GM19467 (cell line): ENCODE results near the gene ADAP1.
A peak's percentile ranks its signal among the peaks of the same experiment; 100 is the strongest.
"Not testable (repeated sequence)": the region's sequence is repeated elsewhere in the genome, so short reads cannot be mapped to it uniquely, and the experiment has no call there.

Experiments
- ATAC-seq: cut with Tn5 transposase; IDR thresholded peaks from one replicate; pipeline ENCODE4 v1.9.1; 2021; ENCODE audit warnings: mild to moderate bottlenecking, moderate library complexity; ENCODE audit not compliant: unreplicated experiment

The ADAP1 gene

GRCh38 chr7:883055-884021 lies 71.1 kb downstream of the ADAP1 start:
- no peak for ATAC-seq

DNA sequence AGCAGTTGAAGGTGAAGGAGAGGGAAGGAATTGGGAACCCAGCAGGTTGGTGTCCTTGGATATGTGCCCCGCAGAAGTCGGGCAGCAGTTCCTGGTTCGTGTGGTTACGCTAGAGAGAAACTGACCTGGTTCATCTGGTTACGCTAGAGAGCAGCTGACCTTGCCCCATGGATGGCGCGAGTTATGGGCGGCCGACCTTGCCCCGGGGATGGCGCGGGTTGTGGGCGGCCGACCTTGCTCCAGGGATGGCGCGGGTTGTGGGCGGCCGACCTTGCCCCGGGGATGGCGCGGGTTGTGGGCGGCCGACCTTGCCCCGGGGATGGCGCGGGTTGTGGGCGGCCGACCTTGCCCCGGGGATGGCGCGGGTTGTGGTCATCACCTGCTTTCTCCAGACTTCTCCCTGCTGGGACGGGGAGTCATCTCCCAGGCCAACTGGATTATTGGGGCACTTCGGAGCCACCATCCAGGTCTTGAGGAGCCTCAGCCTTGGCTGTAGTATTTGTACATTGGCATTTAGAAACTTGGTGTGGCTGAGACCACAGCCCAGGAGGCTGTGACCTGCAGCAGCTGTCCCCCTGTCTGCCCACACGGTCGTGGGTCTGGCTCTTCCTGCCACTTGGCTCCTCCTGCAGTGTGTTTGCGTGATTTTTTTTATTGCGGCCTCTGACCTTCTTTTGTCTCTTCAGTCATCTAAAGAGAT lies 72.0 kb downstream of the ADAP1 start:
- no peak for ATAC-seq

GRCh38 chr7:881441-882234 lies 72.8 kb downstream of the ADAP1 start:
- no peak for ATAC-seq

- no peak for ATAC-seq
Measured at GRCh38 chr7:880450-880849, 74.0 kb downstream of the ADAP1 start.

GRCh38 chr7:879706-880105 lies 74.8 kb downstream of the ADAP1 start:
- ATAC-seq = no peak

DNA sequence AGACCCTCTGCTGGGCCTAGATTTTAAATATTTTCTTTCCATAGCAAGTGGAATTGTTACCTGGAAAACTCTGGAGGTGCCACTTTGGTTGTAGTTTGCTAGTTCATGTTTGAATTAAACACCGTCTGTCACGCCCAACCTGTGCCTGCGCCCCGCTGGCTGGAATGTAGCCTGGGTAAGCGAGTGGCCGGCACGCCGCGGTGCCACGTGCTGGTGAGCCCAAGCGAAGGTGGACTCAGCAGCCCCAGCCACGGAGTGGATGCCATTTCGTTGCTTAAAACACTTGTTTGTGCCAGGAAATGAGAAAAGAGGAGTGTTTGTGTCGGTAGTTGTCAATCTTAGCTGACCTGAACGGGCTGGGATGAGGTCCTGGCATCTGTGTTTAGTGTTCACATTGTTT lies 75.4 kb downstream of the ADAP1 start:
- ATAC-seq = no peak

DNA sequence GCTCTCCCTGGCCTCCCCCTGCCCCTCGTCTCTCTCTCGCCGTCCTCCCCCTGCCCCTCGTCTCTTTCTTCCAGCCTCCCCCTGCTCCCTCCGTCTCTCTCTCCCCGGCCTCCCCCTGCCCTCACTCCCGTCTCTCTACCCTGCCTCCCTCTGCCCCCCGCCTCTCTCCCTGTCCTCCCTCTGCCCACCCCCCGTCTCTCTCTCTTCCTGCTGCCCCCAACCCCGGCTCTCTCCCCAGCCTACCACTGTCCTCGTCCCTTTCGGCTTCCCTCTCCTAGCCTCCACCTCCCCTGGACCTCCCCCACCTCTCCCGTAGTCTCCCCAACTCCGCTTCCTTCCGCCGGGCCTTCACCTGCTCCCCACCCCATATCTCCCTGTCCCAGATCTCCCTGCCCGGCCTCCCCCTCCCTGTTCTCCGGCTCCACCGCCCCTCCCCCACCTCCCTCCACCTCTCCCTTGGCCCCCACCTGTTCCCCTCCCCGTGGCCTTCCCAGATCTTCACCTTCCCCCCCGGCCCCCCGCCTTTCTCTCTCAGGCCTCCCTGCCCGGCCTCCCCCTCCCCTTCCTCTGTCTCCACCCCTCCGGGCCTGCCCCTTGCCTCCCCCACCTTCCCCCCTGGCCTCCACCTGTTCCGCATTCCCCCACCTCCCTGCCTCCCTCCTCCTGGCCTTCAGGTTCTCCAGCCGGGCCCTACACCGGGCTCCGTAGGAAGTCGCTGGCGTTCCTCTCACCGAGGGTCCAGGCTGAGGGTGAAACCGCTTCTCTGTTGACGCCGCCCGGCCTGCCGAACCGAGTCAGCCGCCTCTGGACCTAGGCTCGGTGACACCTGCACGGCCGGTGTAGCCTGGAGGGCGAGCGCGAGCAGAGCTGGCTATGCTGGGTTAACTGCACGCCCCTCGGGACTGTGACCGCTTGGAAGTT lies 76.9 kb downstream of the ADAP1 start:
- ATAC-seq = no peak

GRCh38 chr7:876972-877311 lies 77.5 kb downstream of the ADAP1 start:
- peak; percentile 34 for ATAC-seq

DNA sequence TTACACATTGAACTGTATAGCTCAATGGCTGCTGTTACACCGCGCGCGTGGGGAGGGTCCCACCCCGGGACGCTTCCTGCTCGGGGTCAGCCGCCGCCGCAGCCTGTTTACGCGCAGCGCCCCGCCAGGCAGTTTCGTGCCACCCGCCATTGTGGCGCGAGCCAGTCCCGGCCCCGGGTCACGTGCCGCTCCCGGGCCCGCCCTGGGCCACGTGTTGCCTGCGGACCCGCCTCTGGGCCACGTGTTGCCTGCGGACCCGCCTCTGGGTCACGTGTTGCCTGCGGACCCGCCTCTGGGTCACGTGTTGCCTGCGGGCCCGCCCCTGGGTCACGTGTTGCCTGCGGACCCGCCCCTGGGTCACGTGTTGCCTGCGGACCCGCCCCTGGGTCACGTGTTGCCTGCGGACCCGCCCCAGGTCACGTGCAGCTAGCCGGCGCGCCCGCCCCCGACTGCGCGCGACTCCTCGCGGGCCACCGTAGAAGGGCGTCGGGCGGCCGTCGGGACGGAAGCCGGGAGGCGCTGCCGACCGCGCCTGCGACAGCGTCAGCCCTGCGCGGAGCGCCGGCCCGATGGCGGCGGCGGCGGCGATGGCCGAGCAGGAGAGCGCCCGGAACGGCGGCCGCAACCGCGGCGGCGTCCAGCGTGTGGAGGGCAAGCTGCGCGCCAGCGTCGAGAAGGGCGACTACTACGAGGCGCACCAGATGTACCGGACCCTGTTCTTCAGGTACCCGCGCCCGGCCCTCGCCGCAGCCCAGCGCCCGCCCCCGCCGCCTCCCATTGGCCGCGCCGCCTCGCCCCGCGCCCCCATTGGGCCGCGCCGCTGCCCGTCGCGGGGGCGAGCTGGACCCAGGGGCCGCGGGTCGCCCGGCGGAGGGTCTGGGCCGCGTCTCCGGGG lies 78.2 kb downstream of the ADAP1 start, which contains the start of gene GET4:
Gene GET4 (plus strand): TSS at position 478 of the 895 bp plus-strand sequence. CDS start 92 bp downstream, at position 570.
- peak; percentile 61 for ATAC-seq

DNA sequence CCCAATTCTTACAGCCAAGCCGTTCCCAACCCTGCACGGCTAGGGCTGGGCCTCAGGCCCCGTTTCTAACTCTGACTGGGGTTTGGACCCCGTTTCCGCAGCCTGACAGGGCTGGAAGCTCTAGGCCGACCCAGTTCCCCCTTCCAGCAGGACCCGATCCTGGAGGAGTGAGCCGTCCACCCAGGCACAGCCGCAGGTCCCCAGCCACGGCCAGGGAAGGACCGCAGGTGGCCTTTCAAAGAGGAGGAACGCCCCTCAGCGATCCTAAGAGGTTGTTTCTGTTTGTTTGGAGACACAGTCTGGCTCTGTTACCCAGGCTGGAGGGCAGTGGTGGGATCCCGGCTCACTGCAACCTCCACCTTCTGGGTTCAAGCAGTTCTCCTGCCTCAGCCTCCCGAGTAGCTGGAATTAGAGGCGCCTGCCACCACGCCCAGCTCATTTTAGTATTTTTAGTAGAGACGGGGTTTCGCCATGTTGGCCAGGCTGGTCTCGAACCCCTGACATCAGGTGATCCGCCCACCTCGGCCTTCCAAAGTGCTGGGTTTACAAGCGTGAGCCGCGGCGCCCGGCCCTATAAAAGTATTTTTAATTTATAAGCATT lies 78.9 kb downstream of the ADAP1 start:
- no peak for ATAC-seq

DNA sequence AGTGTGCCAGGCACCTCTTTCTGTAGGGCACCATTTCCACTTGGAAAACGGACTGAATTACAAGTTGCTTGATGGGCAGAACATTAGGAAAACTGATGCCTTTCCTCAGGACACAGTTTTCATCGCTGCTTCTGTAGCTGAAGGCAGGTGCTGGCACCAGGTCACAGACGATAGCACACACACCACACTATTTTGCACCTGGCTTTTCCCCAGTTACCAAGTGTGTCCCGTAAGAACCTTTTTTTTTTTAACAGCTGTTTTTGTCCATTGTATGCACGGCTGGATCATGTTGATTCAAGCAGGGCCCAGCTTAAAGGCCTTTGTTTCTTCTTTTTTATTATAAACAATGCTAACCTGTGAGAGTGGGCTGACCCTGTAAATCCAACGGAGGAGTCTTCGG lies 79.4 kb downstream of the ADAP1 start:
- ATAC-seq = no peak

DNA sequence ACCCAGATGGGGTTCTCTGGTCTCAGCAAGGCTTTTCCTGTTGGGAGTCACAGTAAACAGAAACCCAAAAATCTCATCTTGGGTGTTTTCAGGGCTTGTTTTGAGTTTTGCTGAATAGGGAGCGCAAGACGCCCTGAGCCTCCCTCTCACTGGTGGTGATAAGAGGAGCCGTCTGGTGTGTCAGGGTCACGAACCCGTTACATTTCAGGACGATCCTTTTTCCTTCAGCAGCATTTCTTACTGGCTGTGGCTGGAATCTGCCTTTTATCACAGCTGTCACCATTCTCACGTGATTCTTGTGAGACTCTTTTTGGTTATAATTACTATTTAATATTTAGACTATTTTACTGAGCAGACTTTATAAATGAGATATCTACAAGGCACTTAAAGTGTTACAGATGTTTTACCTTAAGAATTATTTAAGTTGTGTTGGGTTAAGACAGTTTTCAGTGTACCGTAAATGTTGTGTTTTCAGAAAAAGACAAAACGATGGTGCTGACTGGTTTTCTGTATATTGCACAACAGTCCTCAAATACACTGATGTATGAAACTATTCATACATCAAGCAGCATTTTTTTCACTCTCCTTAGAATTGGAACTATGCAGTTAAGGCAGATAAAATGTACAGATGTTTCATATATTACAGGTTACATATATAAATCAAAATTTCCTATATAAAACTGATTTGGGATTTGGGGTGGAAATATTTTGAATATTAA lies 80.3 kb downstream of the ADAP1 start:
- ATAC-seq = no peak

DNA sequence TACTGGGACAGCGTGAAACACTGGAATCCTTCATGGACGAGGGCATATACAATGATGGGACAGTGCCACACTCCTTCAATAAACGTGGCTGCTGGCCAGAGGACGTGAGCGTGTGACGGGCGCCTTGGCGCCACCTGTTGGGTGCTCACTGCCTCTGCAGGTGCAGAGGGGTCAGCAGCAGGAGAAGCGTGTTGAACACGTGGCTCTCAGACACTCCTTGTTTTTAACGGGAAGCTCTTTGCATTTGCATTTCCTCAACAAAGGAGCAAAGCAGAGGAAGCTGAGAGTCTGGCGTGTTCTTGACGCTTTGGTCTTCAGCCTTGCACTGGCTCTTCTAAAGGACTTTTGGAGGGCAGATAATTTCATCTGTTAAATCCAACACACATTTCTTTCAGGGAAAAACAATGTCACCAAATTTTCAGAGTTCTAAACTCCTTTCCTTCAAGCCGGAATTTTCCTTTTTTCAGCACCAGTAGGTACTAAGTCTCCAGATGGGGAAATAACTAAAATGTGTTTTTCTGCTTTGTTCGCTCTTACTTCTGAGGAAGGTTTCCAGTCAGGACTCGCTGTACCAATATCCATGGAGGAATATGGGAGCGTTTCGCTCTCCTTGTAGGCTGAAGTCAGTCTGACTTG lies 81.0 kb downstream of the ADAP1 start:
- no peak for ATAC-seq

- ATAC-seq = not testable (repeated sequence)
Measured at GRCh38 chr7:872685-873084, 81.8 kb downstream of the ADAP1 start.

DNA sequence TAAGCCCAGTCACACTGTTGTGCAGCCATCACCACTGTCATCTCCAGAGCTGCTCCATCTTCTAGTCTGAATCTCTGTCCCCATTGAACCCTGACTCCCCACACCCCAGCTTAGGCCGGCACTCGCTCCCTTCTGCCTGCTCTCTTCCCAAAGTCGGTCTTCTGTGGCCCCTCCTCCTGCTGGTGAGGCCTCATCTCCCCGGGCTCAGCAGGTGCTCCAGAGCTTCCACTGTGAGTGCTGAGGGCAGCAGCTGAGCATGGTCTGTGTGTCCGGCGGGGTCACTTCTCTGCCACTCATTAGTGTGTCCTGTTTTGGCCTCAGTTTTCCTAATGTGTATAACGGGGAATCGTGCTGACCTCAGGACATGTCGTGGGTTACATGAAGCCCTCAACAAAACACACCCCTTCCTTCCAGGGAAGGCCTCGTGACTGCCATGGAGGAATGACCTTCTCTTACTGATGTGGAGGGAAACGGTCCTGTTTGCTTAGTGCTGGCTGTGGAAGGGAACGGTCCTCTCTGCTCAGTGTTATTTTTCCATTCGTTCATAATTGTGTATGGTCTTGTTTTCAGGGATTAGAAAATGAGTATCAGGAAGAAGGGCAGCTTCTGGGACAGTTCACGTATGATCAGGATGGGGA lies 82.5 kb downstream of the ADAP1 start:
- no peak for ATAC-seq

DNA sequence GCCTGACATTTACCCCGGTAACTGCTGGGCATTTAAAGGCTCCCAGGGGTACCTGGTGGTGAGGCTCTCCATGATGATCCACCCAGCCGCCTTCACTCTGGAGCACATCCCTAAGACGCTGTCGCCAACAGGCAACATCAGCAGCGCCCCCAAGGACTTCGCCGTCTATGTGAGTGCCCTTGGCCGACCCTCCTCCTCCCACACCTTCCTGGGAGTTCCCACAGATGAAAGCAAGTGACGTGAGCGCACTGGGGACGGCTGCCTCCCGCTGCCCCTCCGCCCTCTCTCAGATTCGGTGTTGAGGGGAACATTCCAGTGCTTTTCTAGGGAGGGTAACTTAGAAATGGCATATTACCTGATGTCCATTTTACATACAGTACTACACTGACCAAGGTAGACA lies 85.1 kb downstream of the ADAP1 start:
- no peak for ATAC-seq

- no peak for ATAC-seq
Measured at GRCh38 chr7:868189-868486, 86.3 kb downstream of the ADAP1 start.
